Lung (tissue), 12 donors: ENCODE results near the gene NCOA5. TPM values are rescaled to one million over a fixed set of nuclear protein-coding genes. Genes with fewer than 3 reads are reported as not detected.
A peak's percentile ranks its signal among the peaks of the same experiment; 100 is the strongest.
"Not testable (repeated sequence)": the region's sequence is repeated elsewhere in the genome, so short reads cannot be mapped to it uniquely, and the experiment has no call there.

ENCODE experiments used
- ATAC-seq: fragments of 200-7000 bp; cut with Tn5 transposase; one replicate; pipeline ENCODE4 v1.9.1; 2020; ENCODE audit warnings: moderate number of reproducible peaks; ENCODE audit not compliant: insufficient read depth, low FRiP score
- DNase-seq, 3 donors: peaks; one replicate each; pipeline ENCODE4 v3.0.0-alpha.2; 2013 to 2017
- H3K27ac ChIP-seq, 2 donors: one replicate each; pipeline ENCODE4 v1.5.1; 2013; ENCODE audit warnings: mild to moderate bottlenecking in 2 of 2, moderate library complexity in 2 of 2, control low read depth in 1 of 2, inconsistent platforms in 1 of 2, low read depth in 1 of 2, low read length in 1 of 2
- H3K27me3 ChIP-seq, 3 donors: one replicate each; pipeline ENCODE4 v1.5.1; 2013; ENCODE audit warnings: low read length in 2 of 3; ENCODE audit not compliant: control insufficient read depth in 3 of 3, insufficient read depth in 3 of 3
- H3K36me3 ChIP-seq, 4 donors: one replicate each; pipeline ENCODE4 v1.5.1; 2013; ENCODE audit warnings: low read length in 4 of 4, mild to moderate bottlenecking in 1 of 4, moderate library complexity in 1 of 4; ENCODE audit not compliant: control insufficient read depth in 4 of 4, insufficient read depth in 4 of 4
- H3K4me1 ChIP-seq, 5 donors: one replicate each; pipeline ENCODE4 v1.5.1; 2013; ENCODE audit warnings: low read length in 5 of 5, mild to moderate bottlenecking in 2 of 5, moderate library complexity in 1 of 5; ENCODE audit not compliant: control insufficient read depth in 5 of 5, insufficient read depth in 5 of 5
- H3K4me3 ChIP-seq: one replicate; pipeline ENCODE4 v1.5.1; 2013; ENCODE audit warnings: mild to moderate bottlenecking, control low read depth, moderate library complexity
- H3K9ac ChIP-seq, 2 donors: one replicate each; pipeline ENCODE4 v1.5.1; 2013; ENCODE audit warnings: low read length in 2 of 2, control low read depth in 1 of 2; ENCODE audit not compliant: insufficient read depth in 1 of 2
- H3K9me3 ChIP-seq, 4 donors: one replicate each; pipeline ENCODE4 v1.5.1; 2013; ENCODE audit warnings: low read length in 3 of 4, mild to moderate bottlenecking in 1 of 4, moderate library complexity in 1 of 4; ENCODE audit not compliant: control insufficient read depth in 4 of 4, insufficient read depth in 3 of 4
- WGBS, 2 donors: extraction: QIAGEN DNeasy Blood & Tissue Kit; methylation state at CpG; one replicate each; pipeline ENCODE4 v1.1.7; 2013; 5-methylcytosine and 5-hydroxymethylcytosine counted together
- polyA plus RNA-seq, 2 donors: library from polyadenylated mRNA; stranded (reverse); fragments of 200-250 nt; gene quantifications; one replicate each; pipeline ENCODE4 v1.2.1, GENCODE V29; 2013
- total RNA-seq, 2 donors: library from RNA; depleted of rRNA in 1 of 2; stranded (reverse); fragments of >200 nt in 1 of 2; gene quantifications; one replicate each; pipeline ENCODE4 v1.2.1, GENCODE V29; 2014 to 2021
- TF ChIP-seq, protein P1 (sequence below): IDR thresholded peaks from 2 replicates; pipeline ENCODE4 v1.5.1; 2012; ENCODE audit warnings: mild to moderate bottlenecking; ENCODE audit errors: control extremely low read depth, extremely low read depth
- donor health status: control.
- donor health status: control.
- donor health status: Bipolar disorder and iron deficiency.
- donor health status: healthy.
- donor health status: DM: yes; HTN: yes; CAD: no.

Gene NCOA5
- total and polyA plus RNA-seq, 4 donors, result 11.1 to 24.2 (median 15.1) TPM

DNA sequence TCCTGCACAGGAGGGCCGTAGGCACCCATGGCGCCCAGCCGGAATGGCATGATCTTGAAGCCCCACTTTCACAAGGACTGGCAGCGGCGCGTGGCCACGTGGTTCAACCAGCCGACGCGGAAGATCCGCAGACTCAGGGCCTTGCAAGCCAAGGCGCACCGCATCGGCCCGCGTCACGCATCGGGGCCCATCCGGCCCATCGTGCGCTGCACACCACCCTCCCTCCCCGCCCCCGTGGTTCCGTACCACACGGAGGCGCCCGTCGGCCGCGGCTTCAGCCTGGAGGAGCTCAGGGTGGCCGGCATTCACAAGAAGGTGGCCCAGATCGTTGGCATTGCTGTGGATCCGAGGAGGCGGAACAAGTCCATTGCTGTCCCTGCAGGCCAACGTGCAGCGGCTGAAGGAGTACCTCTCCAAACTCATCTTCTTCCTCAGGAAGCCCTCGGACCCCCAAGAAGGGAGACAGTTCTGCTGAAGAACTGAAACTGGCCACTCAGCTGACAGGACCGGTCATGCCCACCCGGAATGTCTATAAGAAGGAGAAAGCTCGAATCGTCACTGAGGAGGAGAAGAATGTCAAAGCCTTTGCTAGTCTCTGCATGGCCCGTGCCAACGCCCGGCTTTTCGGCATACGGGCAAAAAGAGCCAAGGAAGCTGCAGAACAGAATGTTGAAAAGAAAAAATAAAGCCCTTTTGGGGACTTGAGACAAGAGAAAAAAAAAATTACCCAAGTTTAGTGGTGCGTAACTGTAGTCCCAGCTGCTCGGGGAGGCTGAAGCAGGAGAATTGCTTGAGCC lies 9.9 kb upstream of the NCOA5 start:
- Histone ChIP-seq H3K9me3 (peaks cover 0 to 5% (median 0%) of the 10 kb centered on the region in 4 donors), H3K4me3 (no peak overlapping the region), H3K27ac (no peak overlapping the region), H3K36me3 (no peaks in the 10 kb centered on the region), H3K9ac (no peak overlapping the region), H3K27me3 (peaks cover 0 to 46% (median 22%) of the 10 kb centered on the region in 3 donors), H3K4me1 (no peaks in the 10 kb centered on the region)
- ATAC-seq (peak; percentile 34), DNase-seq (no peak)
- WGBS, 2 donors, result 30 to 34% methylated on average over 40 to 48 of the region's 48 CpGs
- TF ChIP-seq, protein P1, sequence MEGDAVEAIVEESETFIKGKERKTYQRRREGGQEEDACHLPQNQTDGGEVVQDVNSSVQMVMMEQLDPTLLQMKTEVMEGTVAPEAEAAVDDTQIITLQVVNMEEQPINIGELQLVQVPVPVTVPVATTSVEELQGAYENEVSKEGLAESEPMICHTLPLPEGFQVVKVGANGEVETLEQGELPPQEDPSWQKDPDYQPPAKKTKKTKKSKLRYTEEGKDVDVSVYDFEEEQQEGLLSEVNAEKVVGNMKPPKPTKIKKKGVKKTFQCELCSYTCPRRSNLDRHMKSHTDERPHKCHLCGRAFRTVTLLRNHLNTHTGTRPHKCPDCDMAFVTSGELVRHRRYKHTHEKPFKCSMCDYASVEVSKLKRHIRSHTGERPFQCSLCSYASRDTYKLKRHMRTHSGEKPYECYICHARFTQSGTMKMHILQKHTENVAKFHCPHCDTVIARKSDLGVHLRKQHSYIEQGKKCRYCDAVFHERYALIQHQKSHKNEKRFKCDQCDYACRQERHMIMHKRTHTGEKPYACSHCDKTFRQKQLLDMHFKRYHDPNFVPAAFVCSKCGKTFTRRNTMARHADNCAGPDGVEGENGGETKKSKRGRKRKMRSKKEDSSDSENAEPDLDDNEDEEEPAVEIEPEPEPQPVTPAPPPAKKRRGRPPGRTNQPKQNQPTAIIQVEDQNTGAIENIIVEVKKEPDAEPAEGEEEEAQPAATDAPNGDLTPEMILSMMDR, result no peak

DNA sequence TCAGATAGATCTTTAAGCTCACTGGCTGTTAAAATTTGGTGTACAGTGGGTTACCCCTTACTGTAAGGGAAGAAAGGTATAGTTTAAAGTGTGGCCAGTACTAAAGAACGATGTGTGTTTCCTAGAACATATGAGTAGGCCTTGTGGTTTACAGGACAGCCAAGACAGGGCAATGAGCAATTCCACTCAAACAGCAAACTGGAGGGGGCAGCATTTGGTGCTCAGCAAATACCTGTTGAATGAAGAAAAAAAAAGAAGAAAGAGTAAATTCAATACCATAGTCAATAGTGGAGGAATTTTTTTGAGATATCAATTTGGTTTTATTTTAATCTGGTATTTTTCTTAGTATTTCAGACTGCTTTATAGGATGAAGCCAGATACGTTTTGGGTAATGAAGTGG lies 3.8 kb upstream of the NCOA5 start:
- Histone ChIP-seq H3K4me1 (peaks cover 0 to 10% (median 0%) of the 10 kb centered on the region in 5 donors), H3K27me3 (peaks cover 0 to 11% (median 5%) of the 10 kb centered on the region in 3 donors), H3K27ac (no peak overlapping the region), H3K9me3 (no peaks in the 10 kb centered on the region), H3K4me3 (no peak overlapping the region), H3K9ac (no peak overlapping the region), H3K36me3 (no peaks in the 10 kb centered on the region)
- no peak for DNase-seq
- TF ChIP-seq, protein P1, result no peak
- no peak for ATAC-seq
- WGBS, 2 donors, result 75 to 81% methylated on average over 2 of the region's 2 CpGs

DNA sequence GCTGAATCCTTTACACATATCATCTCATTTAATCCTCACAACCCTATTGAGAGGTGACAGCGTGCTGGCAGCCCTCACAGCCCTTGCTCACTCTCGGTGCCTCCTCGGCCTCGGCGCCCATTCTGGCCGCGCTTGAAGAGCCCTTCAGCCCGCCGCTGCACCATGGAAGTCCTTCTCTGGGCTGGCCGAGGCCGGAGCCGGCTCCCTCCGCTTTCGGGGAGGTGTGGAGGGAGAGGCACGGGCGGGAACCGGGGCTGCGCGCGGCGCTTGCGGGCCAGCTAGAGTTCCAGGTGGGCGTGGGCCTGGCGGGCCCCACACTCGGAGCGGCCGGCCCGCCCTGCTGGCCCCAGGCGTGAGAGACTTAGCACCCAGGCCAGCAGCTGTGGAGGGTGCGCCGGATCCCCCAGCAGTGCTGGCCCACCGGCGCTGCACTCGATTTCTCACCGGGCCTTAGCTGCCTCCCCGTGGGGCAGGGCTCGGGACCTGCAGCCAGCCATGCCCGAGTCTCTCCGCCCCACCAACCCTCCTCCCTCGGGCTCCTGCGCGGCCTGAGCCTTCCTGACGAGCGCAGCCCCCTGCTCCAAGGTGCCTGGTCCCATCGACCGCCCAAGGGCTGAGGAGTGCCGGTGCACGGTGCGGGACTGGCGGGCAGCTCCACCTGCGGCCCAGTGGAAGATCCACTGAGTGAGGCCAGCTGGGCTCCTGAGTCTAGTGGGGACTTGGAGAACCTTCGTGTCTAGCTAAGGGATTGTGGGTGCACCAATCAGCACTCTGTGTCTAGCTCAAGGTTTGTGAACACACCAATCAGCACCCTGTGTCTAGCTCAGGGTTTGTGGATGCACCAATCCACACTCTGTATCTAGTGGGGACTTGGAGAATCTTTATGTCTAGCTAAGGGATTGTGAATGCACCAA lies 2.1 kb upstream of the NCOA5 start:
- not testable (repeated sequence) for H3K36me3 ChIP-seq, H3K4me3 ChIP-seq, ATAC-seq, H3K9me3 ChIP-seq, H3K27me3 ChIP-seq, H3K9ac ChIP-seq, DNase-seq, H3K27ac ChIP-seq
- WGBS, 2 donors, result 94 to 97% methylated on average over 51 to 52 of the region's 52 CpGs
- H3K4me1 ChIP-seq, result peaks cover 1 to 22% (median 7%) of the 10 kb centered on the region in 5 donors

DNA sequence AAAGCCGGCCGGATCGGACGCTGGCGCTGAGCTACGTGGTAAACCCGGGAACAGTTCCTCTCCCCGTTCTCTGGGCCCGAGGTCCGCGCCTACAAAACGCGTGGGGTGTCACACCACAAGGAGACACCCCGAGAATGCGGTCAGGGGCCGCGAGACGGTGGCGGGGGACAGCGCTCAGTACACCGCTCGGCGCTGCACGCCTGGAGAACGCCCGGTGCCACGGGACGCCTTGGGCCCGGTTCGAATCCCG lies 670 bp downstream of the NCOA5 start:
- Histone ChIP-seq H3K27ac (peak overlapping the region; percentile 99), H3K36me3 (no peaks in the 10 kb centered on the region), H3K4me1 (peaks cover 4 to 45% (median 21%) of the 10 kb centered on the region in 5 donors), H3K4me3 (peak overlapping the region; percentile 85), H3K9ac (peak overlapping the region; percentile 59 to 82), H3K27me3 (no peaks in the 10 kb centered on the region), H3K9me3 (no peaks in the 10 kb centered on the region)
- TF ChIP-seq, protein P1, result no peak
- DNase-seq (no peak), ATAC-seq (peak; percentile 21)
- 0% methylated on average over 23 to 31 of the region's 31 CpGs for WGBS, 2 donors
